Measurements from ENCODE around the gene HOXD10. TPM values are rescaled to one million over a fixed set of nuclear protein-coding genes. Genes with fewer than 3 reads are reported as not detected.

The HOXD10 gene
- total and polyA plus RNA-seq, 9 of the 15 experiments (the other 6 are each of a cell fraction or from before 2014, with no cell fraction given) = not detected

DNA sequence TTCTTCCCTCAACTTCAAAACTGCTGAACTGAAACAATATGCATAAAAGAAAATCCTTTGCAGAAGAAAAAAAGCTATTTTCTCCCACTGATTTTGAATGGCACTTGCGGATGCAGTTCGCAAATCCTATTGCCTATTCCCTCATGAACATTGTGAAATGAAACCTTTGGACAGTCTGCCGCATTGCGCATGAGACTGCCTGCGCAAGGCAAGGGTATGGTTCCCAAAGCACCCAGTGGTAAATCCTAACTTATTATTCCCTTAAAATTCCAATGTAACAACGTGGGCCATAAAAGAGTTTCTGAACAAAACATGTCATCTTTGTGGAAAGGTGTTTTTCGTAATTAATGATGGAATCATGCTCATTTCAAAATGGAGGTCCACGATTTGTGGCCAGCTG, 21.3 kb downstream of the HOXD10 start:
- no peak overlapping the region for H3K4me2 ChIP-seq (ENCODE audit: insufficient read depth, low read length)
- no peaks in the 10 kb centered on the region; the same call in 1 of the 2 replicates for H3K9me3 ChIP-seq (replicated peaks; ENCODE audit: control insufficient read depth, insufficient read depth, low read depth, low read length)
- ATAC-seq = no peak
- TF ChIP-seq, protein P1, sequence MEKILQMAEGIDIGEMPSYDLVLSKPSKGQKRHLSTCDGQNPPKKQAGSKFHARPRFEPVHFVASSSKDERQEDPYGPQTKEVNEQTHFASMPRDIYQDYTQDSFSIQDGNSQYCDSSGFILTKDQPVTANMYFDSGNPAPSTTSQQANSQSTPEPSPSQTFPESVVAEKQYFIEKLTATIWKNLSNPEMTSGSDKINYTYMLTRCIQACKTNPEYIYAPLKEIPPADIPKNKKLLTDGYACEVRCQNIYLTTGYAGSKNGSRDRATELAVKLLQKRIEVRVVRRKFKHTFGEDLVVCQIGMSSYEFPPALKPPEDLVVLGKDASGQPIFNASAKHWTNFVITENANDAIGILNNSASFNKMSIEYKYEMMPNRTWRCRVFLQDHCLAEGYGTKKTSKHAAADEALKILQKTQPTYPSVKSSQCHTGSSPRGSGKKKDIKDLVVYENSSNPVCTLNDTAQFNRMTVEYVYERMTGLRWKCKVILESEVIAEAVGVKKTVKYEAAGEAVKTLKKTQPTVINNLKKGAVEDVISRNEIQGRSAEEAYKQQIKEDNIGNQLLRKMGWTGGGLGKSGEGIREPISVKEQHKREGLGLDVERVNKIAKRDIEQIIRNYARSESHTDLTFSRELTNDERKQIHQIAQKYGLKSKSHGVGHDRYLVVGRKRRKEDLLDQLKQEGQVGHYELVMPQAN (IDR thresholded peaks at IDR 0.05; ENCODE audit: borderline replicate concordance) = no peak
- TF ChIP-seq CREB5 (CRISPR knock-in tag; IDR thresholded peaks at IDR 0.05) (no peak), MYNN (IDR thresholded peaks at IDR 0.05) (no peak), MYNN (CRISPR knock-in tag; IDR thresholded peaks at IDR 0.05) (no peak), GATAD2B (IDR thresholded peaks at IDR 0.05; ENCODE audit: borderline replicate concordance) (no peak), MYC (IDR thresholded peaks at IDR 0.05; ENCODE audit: low read depth, low read length) (no peak), MYC (CRISPR knock-in tag; IDR thresholded peaks at IDR 0.05; ENCODE audit: borderline replicate concordance, low read depth) (no peak), KLF6 (CRISPR knock-in tag; IDR thresholded peaks at IDR 0.05; ENCODE audit: borderline replicate concordance) (no peak), ZNF232 (CRISPR knock-in tag; IDR thresholded peaks at IDR 0.05) (no peak), ZNF778 (CRISPR knock-in tag; IDR thresholded peaks at IDR 0.05) (no peak), ZNF282 (CRISPR knock-in tag; IDR thresholded peaks at IDR 0.05) (no peak), ZBTB1 (CRISPR knock-in tag; IDR thresholded peaks at IDR 0.05; ENCODE audit: borderline replicate concordance, low read depth) (no peak)
- TF ChIP-seq, protein P2, sequence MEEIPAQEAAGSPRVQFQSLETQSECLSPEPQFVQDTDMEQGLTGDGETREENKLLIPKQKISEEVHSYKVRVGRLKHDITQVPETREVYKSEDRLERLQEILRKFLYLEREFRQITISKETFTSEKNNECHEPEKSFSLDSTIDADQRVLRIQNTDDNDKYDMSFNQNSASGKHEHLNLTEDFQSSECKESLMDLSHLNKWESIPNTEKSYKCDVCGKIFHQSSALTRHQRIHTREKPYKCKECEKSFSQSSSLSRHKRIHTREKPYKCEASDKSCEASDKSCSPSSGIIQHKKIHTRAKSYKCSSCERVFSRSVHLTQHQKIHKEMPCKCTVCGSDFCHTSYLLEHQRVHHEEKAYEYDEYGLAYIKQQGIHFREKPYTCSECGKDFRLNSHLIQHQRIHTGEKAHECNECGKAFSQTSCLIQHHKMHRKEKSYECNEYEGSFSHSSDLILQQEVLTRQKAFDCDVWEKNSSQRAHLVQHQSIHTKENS (CRISPR knock-in tag; IDR thresholded peaks at IDR 0.05) = no peak
- no peaks in the 10 kb centered on the region for H3K36me3 ChIP-seq (ENCODE audit: control insufficient read depth, insufficient read depth, low read length)
- WGBS (ENCODE audit: insufficient coverage, low coverage, missing lambda C conversion rate) = 18% methylated on average over 8 of the region's 8 CpGs
- peaks cover 33 to 57% of the 10 kb centered on the region in 2 experiments; a peak in 4 of 5 replicates for H3K27me3 ChIP-seq (ENCODE audit: control insufficient read depth in 2 of 2, insufficient read depth in 2 of 2, low read length in 2 of 2)
- H3K4me3 ChIP-seq = no peak overlapping the region
- BruUV-seq (replicated peaks) = no TSS peak
- no peak overlapping the region for H3K9ac ChIP-seq (ENCODE audit: insufficient read depth in 1 of 2, low read depth in 2 of 2, low read length in 2 of 2)
- no peak for DNase-seq (ENCODE audit: extremely low read depth in 1 of 4, low spot score in 3 of 4)
- no peaks in the 10 kb centered on the region for H4K20me1 ChIP-seq (replicated peaks; ENCODE audit: control insufficient read depth, insufficient read depth, low read length)
- CTCF ChIA-PET (ENCODE audit: low intra/inter-chr PET ratio) = interaction anchor here (1.2 kb wide), 1 partner anchor 417 kb away, joined by 3 read pairs; no protein-coding TSS in a partner anchor
- POLR2A ChIA-PET = no interaction called here
- FAIRE-seq = no peak
- H3K9me1 ChIP-seq (ENCODE audit: control insufficient read depth, insufficient read depth, low read length) = no peaks in the 10 kb centered on the region
- peaks cover 0 to 15% of the 10 kb centered on the region in 2 experiments; a peak in 2 of 5 replicates for H3K4me1 ChIP-seq (replicated peaks in 1 of 2; ENCODE audit: control insufficient read depth in 2 of 2, insufficient read depth in 2 of 2, low read length in 2 of 2)
- intact Hi-C loops (cut with micrococcal nuclease) = no loop called here
- H3K27ac ChIP-seq (ENCODE audit: extremely low read depth, low read depth, low read length) = no peak overlapping the region
- H3K79me2 ChIP-seq (ENCODE audit: control insufficient read depth, insufficient read depth, low read length) = no peaks in the 10 kb centered on the region
- in situ Hi-C loops (cut with MboI) = loop anchor here (25.0 kb wide), 2 partner anchors 674 to 1624 kb away; no protein-coding TSS in a partner anchor
- no peak overlapping the region for H2AFZ ChIP-seq (ENCODE audit: low read depth, low read length)
